Suppressor macrophage treated with lipopolysaccharide for 4 hours (primary cell): ENCODE measurements around the gene GM2A.

Experiments used
- DNase-seq: peaks from one replicate; pipeline ENCODE4 v3.0.0-alpha.2; 2020

GM2A gene

GRCh38 chr5:151252762-151253604 lies at the start of gene GM2A:
GM2A (plus strand) TSS chr5:151253185; CDS start chr5:151253217, 32 bp downstream.
- peak; percentile 100 for DNase-seq

- no peak for DNase-seq
Measured at GRCh38 chr5:151204051-151204450, 48.9 kb upstream of the GM2A start.

- no peak for DNase-seq
Measured at GRCh38 chr5:151205411-151205810, 47.6 kb upstream of the GM2A start.

GRCh38 chr5:151208481-151208914 lies 44.5 kb upstream of the GM2A start:
- DNase-seq, result peak; percentile 64

- no peak for DNase-seq
Measured at GRCh38 chr5:151212406-151212798, 40.6 kb upstream of the GM2A start.

GRCh38 chr5:151213803-151214613 lies 39.0 kb upstream of the GM2A start:
- peak; percentile 89 for DNase-seq

GRCh38 chr5:151214614-151215545 lies 38.1 kb upstream of the GM2A start:
- DNase-seq, result peak; percentile 93

- DNase-seq, result no peak
Measured at GRCh38 chr5:151215546-151215880, 37.5 kb upstream of the GM2A start.

- no peak for DNase-seq
Measured at GRCh38 chr5:151216781-151217180, 36.2 kb upstream of the GM2A start.

- DNase-seq, result no peak
Measured at GRCh38 chr5:151218177-151218576, 34.8 kb upstream of the GM2A start.

- no peak for DNase-seq
Measured at GRCh38 chr5:151219138-151219537, 33.8 kb upstream of the GM2A start.

GRCh38 chr5:151219789-151220188 lies 33.2 kb upstream of the GM2A start:
- no peak for DNase-seq

- no peak for DNase-seq
Measured at GRCh38 chr5:151221574-151221973, 31.4 kb upstream of the GM2A start.

- no peak for DNase-seq
Measured at GRCh38 chr5:151222054-151222789, 30.8 kb upstream of the GM2A start.

GRCh38 chr5:151222790-151223446 lies 30.1 kb upstream of the GM2A start:
- DNase-seq, result no peak

- peak; percentile 75 for DNase-seq
Measured at GRCh38 chr5:151223447-151224264, 29.3 kb upstream of the GM2A start, which contains the start of gene CCDC69. CCDC69 (minus strand) TSS chr5:151224092; CDS start chr5:151223970, 122 bp downstream.

- no peak for DNase-seq
Measured at GRCh38 chr5:151224372-151224771, 28.6 kb upstream of the GM2A start.

GRCh38 chr5:151225071-151225470 lies 27.9 kb upstream of the GM2A start:
- DNase-seq, result no peak

- DNase-seq, result no peak
Measured at GRCh38 chr5:151225475-151225874, 27.5 kb upstream of the GM2A start.

GRCh38 chr5:151227918-151228447 lies 25.0 kb upstream of the GM2A start:
- DNase-seq, result no peak
